Lower lobe of right lung (tissue), 2 donors: ENCODE data around the gene IFT122. TPM values are rescaled to one million over a fixed set of nuclear protein-coding genes. Genes with fewer than 3 reads are reported as not detected.

ENCODE experiments used
- ATAC-seq, 2 donors: fragments of 200-7000 bp; cut with Tn5 transposase; one replicate each; pipeline ENCODE4 v1.9.1; 2020 to 2022; ENCODE audit warnings: mild to moderate bottlenecking in 2 of 2, moderate library complexity in 2 of 2
- DNase-seq: peaks from one replicate; pipeline ENCODE4 v3.0.0-alpha.2; 2020
- H3K27ac ChIP-seq: fragments of 200-600 bp; one replicate; pipeline ENCODE4 v1.8.0; 2022
- H3K27me3 ChIP-seq: fragments of 200-600 bp; one replicate; pipeline ENCODE4 v1.8.0; 2022; ENCODE audit warnings: low read depth
- H3K36me3 ChIP-seq: fragments of 200-600 bp; one replicate; pipeline ENCODE4 v1.8.0; 2022; ENCODE audit warnings: mild to moderate bottlenecking
- H3K4me1 ChIP-seq: fragments of 200-600 bp; one replicate; pipeline ENCODE4 v1.8.0; 2022
- H3K4me3 ChIP-seq: fragments of 200-600 bp; one replicate; pipeline ENCODE4 v1.8.0; 2022; ENCODE audit warnings: mild to moderate bottlenecking
- H3K9me3 ChIP-seq: fragments of 200-600 bp; one replicate; pipeline ENCODE4 v1.8.0; 2022
- intact Hi-C: fragments of 100-400 bp; cut with DNase I; formaldehyde crosslinking; loops from one replicate; pipeline ENCODE4 v1.11.0; 2022
- total RNA-seq: library from RNA; stranded (reverse); fragmentation: NEBNext Ultra II Directional; extraction: Animal tissue kit (Norgen Biotek cat#: 25700); gene quantifications from one replicate; pipeline ENCODE4 v1.2.1, GENCODE V29; 2021
- TF ChIP-seq, protein P1 (sequence below): fragments of 200-600 bp; IDR thresholded peaks from one replicate; pipeline ENCODE4 v1.8.0; 2022; ENCODE audit warnings: antibody characterized with exemption, mild to moderate bottlenecking
- donor health status: DM: no; HTN: yes; CAD: no; lungs with severe emphysema.

IFT122 gene
- total RNA-seq, 1 donor from 2014 or later, result 29.9 TPM

DNA sequence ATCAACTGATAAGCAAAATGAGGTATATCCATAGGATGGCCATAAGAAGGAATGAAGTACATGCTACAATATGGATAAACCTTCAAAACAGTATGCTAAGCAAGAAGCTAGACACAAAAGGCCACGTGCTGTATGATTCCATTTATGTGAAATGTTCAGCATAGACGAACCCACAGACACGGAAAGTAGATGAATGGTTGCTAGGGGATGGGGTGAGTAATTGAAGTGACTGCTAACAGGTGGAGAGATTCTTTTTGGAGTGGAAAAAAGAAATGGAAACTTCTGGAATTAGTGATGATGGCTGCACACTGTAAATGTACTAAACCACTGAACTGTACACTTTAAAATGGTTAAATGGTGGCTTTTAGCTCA, 11.0 kb upstream of the IFT122 start:
- Histone ChIP-seq H3K4me3 (peak overlapping the region; percentile 67), H3K9me3 (no peaks in the 10 kb centered on the region), H3K36me3 (peaks cover 47% of the 10 kb centered on the region), H3K27ac (peak overlapping the region; percentile 54), H3K4me1 (peaks cover 13% of the 10 kb centered on the region), H3K27me3 (no peaks in the 10 kb centered on the region)
- DNase-seq (no peak), ATAC-seq (no peak)
- TF ChIP-seq, protein P1, sequence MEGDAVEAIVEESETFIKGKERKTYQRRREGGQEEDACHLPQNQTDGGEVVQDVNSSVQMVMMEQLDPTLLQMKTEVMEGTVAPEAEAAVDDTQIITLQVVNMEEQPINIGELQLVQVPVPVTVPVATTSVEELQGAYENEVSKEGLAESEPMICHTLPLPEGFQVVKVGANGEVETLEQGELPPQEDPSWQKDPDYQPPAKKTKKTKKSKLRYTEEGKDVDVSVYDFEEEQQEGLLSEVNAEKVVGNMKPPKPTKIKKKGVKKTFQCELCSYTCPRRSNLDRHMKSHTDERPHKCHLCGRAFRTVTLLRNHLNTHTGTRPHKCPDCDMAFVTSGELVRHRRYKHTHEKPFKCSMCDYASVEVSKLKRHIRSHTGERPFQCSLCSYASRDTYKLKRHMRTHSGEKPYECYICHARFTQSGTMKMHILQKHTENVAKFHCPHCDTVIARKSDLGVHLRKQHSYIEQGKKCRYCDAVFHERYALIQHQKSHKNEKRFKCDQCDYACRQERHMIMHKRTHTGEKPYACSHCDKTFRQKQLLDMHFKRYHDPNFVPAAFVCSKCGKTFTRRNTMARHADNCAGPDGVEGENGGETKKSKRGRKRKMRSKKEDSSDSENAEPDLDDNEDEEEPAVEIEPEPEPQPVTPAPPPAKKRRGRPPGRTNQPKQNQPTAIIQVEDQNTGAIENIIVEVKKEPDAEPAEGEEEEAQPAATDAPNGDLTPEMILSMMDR, result no peak
- intact Hi-C loops, result no loop called here

DNA sequence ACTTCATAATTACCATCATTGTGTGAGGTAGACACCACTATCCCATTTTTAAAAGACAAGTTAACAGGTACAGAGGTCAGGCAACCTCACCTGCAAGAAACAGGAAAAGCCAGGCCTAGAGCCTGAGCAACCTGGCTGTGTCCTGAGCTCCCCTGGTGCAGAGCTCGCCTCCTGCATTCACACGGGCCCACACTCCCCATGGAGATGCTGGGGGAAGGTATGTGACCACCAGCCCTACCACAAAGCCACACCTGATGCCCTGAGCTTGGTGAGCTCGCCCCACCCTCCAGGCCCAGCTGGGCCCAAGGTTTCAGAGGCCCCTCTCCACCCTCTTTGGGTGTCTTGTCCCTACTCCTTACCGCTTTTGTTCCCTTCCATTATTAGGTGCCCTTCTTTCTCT, 10.4 kb upstream of the IFT122 start:
- Histone ChIP-seq H3K27me3 (no peaks in the 10 kb centered on the region), H3K4me3 (no peak overlapping the region), H3K4me1 (peaks cover 12% of the 10 kb centered on the region), H3K36me3 (peaks cover 52% of the 10 kb centered on the region), H3K9me3 (no peaks in the 10 kb centered on the region), H3K27ac (no peak overlapping the region)
- TF ChIP-seq, protein P1, result no peak
- intact Hi-C loops, result no loop called here
- ATAC-seq, result no peak
- no peak for DNase-seq

DNA sequence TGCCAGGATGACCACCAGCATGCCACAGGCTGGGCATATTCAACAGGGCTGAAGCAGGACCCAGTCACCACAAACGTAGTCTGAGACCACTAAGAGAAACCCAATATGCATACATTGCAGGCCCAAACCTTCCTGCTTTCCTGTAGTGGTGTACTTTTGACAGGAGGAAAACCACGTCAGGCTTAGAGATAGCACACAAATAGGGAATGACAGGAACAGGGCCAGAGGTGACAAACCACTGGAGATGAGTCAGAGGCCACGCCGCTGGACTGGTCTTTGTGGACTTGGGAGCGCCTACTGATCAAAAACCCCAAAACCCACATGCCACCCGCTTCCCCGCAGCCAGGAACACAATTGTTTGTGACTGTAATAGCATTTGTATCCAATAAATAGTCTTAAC, 8.0 kb upstream of the IFT122 start:
- TF ChIP-seq, protein P1, result no peak
- ATAC-seq (no peak), DNase-seq (no peak)
- Histone ChIP-seq H3K9me3 (no peaks in the 10 kb centered on the region), H3K36me3 (peaks cover 77% of the 10 kb centered on the region), H3K27ac (no peak overlapping the region), H3K4me1 (peaks cover 21% of the 10 kb centered on the region), H3K27me3 (no peaks in the 10 kb centered on the region), H3K4me3 (no peak overlapping the region)
- intact Hi-C loops, result no loop called here

DNA sequence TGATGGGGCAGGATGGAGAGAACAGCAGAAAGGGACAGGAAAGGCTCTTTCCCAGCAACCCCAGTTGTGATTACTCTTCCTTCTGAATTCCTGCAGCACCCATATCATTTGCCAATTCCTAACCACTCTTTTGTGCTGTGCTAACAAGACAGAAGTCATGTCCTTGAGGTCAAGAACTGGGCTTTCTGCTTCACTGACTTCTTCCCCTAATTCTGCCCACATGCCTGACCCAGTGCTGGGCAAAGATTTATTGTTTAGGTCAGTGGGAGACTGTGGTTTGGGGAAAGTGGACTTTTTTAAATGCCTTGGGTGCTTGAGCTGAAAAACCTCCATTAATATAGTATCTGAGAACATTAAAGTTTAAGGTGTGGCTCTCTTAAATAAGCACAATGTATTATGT, 7.4 kb upstream of the IFT122 start:
- intact Hi-C loops, result no loop called here
- no peaks in the 10 kb centered on the region for H3K9me3 ChIP-seq
- DNase-seq (no peak), ATAC-seq (no peak)
- no peak overlapping the region for H3K4me3 ChIP-seq
- peaks cover 23% of the 10 kb centered on the region for H3K4me1 ChIP-seq
- TF ChIP-seq, protein P1, result no peak
- H3K27me3 ChIP-seq, result no peaks in the 10 kb centered on the region
- H3K27ac ChIP-seq, result no peak overlapping the region
- H3K36me3 ChIP-seq, result peaks cover 83% of the 10 kb centered on the region

- Histone ChIP-seq H3K4me1 (peaks cover 24% of the 10 kb centered on the region), H3K27ac (no peak overlapping the region), H3K4me3 (no peak overlapping the region), H3K9me3 (no peaks in the 10 kb centered on the region), H3K36me3 (peaks cover 87% of the 10 kb centered on the region), H3K27me3 (no peaks in the 10 kb centered on the region)
- DNase-seq (no peak), ATAC-seq (no peak)
- TF ChIP-seq, protein P1, result no peak
- intact Hi-C loops, result no loop called here
Observed at GRCh38 chr3:129433565-129433964, 6.5 kb upstream of the IFT122 start.

DNA sequence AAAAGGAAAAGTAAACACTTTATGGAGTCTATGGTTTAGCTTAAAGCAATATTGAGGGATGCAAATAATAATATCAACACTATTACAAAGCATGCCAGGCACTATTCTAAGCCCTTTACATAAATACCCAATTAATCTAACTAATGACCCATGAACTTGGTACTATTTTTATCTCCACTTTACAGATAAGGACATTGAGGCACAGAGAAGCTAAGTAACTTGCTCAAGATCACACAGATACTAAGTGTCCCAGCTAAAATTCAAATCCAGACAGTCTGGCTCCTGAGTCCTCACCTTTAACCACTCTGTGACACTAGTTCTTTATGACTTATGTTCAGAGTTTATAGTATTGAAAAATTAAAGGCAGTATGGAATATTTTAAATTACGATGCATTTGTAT, 5.9 kb upstream of the IFT122 start:
- intact Hi-C loops, result no loop called here
- no peak overlapping the region for H3K27ac ChIP-seq
- no peak for DNase-seq
- H3K27me3 ChIP-seq, result no peaks in the 10 kb centered on the region
- H3K9me3 ChIP-seq, result no peaks in the 10 kb centered on the region
- H3K4me3 ChIP-seq, result no peak overlapping the region
- TF ChIP-seq, protein P1, result no peak
- peaks cover 87% of the 10 kb centered on the region for H3K36me3 ChIP-seq
- peaks cover 26% of the 10 kb centered on the region for H3K4me1 ChIP-seq
- ATAC-seq, result no peak
